Measurements from ENCODE around the gene PTCHD1.

- TF ChIP-seq, protein P1, sequence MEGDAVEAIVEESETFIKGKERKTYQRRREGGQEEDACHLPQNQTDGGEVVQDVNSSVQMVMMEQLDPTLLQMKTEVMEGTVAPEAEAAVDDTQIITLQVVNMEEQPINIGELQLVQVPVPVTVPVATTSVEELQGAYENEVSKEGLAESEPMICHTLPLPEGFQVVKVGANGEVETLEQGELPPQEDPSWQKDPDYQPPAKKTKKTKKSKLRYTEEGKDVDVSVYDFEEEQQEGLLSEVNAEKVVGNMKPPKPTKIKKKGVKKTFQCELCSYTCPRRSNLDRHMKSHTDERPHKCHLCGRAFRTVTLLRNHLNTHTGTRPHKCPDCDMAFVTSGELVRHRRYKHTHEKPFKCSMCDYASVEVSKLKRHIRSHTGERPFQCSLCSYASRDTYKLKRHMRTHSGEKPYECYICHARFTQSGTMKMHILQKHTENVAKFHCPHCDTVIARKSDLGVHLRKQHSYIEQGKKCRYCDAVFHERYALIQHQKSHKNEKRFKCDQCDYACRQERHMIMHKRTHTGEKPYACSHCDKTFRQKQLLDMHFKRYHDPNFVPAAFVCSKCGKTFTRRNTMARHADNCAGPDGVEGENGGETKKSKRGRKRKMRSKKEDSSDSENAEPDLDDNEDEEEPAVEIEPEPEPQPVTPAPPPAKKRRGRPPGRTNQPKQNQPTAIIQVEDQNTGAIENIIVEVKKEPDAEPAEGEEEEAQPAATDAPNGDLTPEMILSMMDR (IDR thresholded peaks at IDR 0.05), result no peak
- TF ChIP-seq CHD2 (IDR thresholded peaks at IDR 0.05; ENCODE audit: low read length, partially characterized antibody), result no peak
- no peak for TF ChIP-seq EP300 (IDR thresholded peaks at IDR 0.05; ENCODE audit: borderline replicate concordance in 1 of 2, low read depth in 1 of 2, low read length in 1 of 2)
- TF ChIP-seq GATA2 (CRISPR knock-in tag; IDR thresholded peaks at IDR 0.05), result no peak
- TF ChIP-seq MAX (IDR thresholded peaks at IDR 0.05; ENCODE audit: low read depth), result no peak
- TF ChIP-seq, protein P2, sequence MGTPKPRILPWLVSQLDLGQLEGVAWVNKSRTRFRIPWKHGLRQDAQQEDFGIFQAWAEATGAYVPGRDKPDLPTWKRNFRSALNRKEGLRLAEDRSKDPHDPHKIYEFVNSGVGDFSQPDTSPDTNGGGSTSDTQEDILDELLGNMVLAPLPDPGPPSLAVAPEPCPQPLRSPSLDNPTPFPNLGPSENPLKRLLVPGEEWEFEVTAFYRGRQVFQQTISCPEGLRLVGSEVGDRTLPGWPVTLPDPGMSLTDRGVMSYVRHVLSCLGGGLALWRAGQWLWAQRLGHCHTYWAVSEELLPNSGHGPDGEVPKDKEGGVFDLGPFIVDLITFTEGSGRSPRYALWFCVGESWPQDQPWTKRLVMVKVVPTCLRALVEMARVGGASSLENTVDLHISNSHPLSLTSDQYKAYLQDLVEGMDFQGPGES (IDR thresholded peaks at IDR 0.05; ENCODE audit: low read depth, low read length), result no peak
- no peak for TF ChIP-seq FOXJ3 (CRISPR knock-in tag; IDR thresholded peaks at IDR 0.05)
- no peak for TF ChIP-seq RFX5 (IDR thresholded peaks at IDR 0.05; ENCODE audit: low read length)
These were observed 1.5 kb upstream of the PTCHD1 start for GRCh38 chrX:23332888-23333821.

Data from SK-N-SH (cell line).